GM12874 (cell line): Measurements from ENCODE around the gene HDDC2.

Experiments
- CTCF ChIP-seq: IDR thresholded peaks from 2 replicates; pipeline ENCODE4 v1.5.1; 2011; ENCODE audit warnings: low read depth, mild to moderate bottlenecking, control low read depth, low read length, moderate library complexity; ENCODE audit not compliant: insufficient read depth

Gene HDDC2

GRCh38 chr6:125301435-125302391, at the start of gene HDDC2:
TSS of gene HDDC2 (minus strand) at chr6:125301967. CDS start at chr6:125301932, 35 bp downstream.
- TF ChIP-seq CTCF: no peak

GRCh38 chr6:125346926-125347563, 45.3 kb upstream of the HDDC2 start:
- TF ChIP-seq CTCF: no peak

- TF ChIP-seq CTCF: no peak
These were observed 44.6 kb upstream of the HDDC2 start for GRCh38 chr6:125346201-125346925.

GRCh38 chr6:125341460-125341859, 39.7 kb upstream of the HDDC2 start:
- no peak for TF ChIP-seq CTCF

GRCh38 chr6:125340991-125341390, 39.2 kb upstream of the HDDC2 start:
- TF ChIP-seq CTCF: no peak

- TF ChIP-seq CTCF: no peak
These were observed 38.5 kb upstream of the HDDC2 start for GRCh38 chr6:125340175-125340835.
